MCF 10A (cell line): Measurements from ENCODE around the gene DCHS1. TPM values are rescaled to one million over a fixed set of nuclear protein-coding genes. Genes with fewer than 3 reads are reported as not detected.

Experiments used
- BruUV-seq: library from RNA; stranded (reverse); fragments of 400-500 nt; replicated peaks from 2 replicates; lab custom pipeline; 2021; lab: Mats Ljungman, UMichigan
- CTCF ChIA-PET: fragments of 300-600 bp; sonication (Branson Sonifier 250); formaldehyde crosslinking; extraction: SDS; loops from one replicate; lab custom pipeline; 2021; ENCODE audit warnings: antibody characterized with exemption, inconsistent platforms; lab: Yijun Ruan, JAX
- POLR2A ChIA-PET: fragments of 300-600, 350-650 bp; sonication (Branson Sonifier 250); formaldehyde crosslinking; extraction: SDS; loops from one replicate; lab custom pipeline; 2020; ENCODE audit warnings: antibody characterized with exemption, inconsistent platforms; lab: Yijun Ruan, JAX
- DNase-seq: peaks from one replicate; pipeline ENCODE4 v3.0.0-alpha.2; 2018; ENCODE audit not compliant: unreplicated experiment
- H3K27ac Mint-ChIP-seq: one replicate; pipeline ENCODE4 v1.8.0; 2022; ENCODE audit warnings: mild to moderate bottlenecking, low read depth, mixed read lengths; ENCODE audit not compliant: unreplicated experiment
- H3K27me3 Mint-ChIP-seq: one replicate; pipeline ENCODE4 v1.8.0; 2022; ENCODE audit warnings: mixed read lengths; ENCODE audit not compliant: insufficient read depth, unreplicated experiment
- H3K36me3 Mint-ChIP-seq: one replicate; pipeline ENCODE4 v1.8.0; 2022; ENCODE audit warnings: mild to moderate bottlenecking, moderate library complexity, mixed read lengths; ENCODE audit not compliant: insufficient read depth, unreplicated experiment
- H3K4me1 Mint-ChIP-seq: one replicate; pipeline ENCODE4 v1.8.0; 2022; ENCODE audit warnings: mixed read lengths; ENCODE audit not compliant: insufficient read depth, unreplicated experiment
- H3K4me3 Mint-ChIP-seq: one replicate; pipeline ENCODE4 v1.8.0; 2022; ENCODE audit warnings: mild to moderate bottlenecking, moderate library complexity, mixed read lengths; ENCODE audit not compliant: unreplicated experiment
- H3K9me3 Mint-ChIP-seq: one replicate; pipeline ENCODE4 v1.8.0; 2022; ENCODE audit warnings: mixed read lengths; ENCODE audit not compliant: unreplicated experiment
- CTCF ChIP-seq: fragments of 200-600 bp; IDR thresholded peaks from one replicate; pipeline ENCODE4 v1.8.0; 2022; ENCODE audit warnings: antibody characterized with exemption, mild to moderate bottlenecking; ENCODE audit not compliant: unreplicated experiment
- intact Hi-C: fragments of 100-400 bp; cut with micrococcal nuclease; formaldehyde crosslinking; loops from 2 replicates; pipeline ENCODE4 v1.14.1; 2022
- total RNA-seq: library from RNA; stranded (reverse); gene quantifications from 2 replicates; pipeline ENCODE4 v1.2.3, GENCODE V29; 2022

The DCHS1 gene
- total RNA-seq, 1 experiment from 2014 or later = 0.19 TPM

- DNase-seq = no peak
- no peak for TF ChIP-seq CTCF
- peaks cover 39% of the 10 kb centered on the region for H3K36me3 Mint-ChIP-seq
- H3K4me1 Mint-ChIP-seq = peaks cover 25% of the 10 kb centered on the region
- no peaks in the 10 kb centered on the region for H3K27me3 Mint-ChIP-seq
- ChIA-PET CTCF (interaction anchor here (0.6 to 4.8 kb wide), 4 partner anchors 10 to 339 kb away, joined by 3 to 34 read pairs (median 10); partner anchors contain the start of genes MRPL17 and TAF10), POLR2A (interaction anchor here (0.6 to 4.6 kb wide), 13 partner anchors 8 to 324 kb away, joined by 3 to 56 read pairs (median 5); partner anchors contain the start of genes ARFIP2, CAVIN3, MRPL17 and SMPD1)
- H3K9me3 Mint-ChIP-seq = no peaks in the 10 kb centered on the region
- BruUV-seq = no TSS peak
- no peak overlapping the region for H3K4me3 Mint-ChIP-seq
- intact Hi-C loops = loop anchor here (2.0 to 10.0 kb wide), 4 partner anchors 72 to 225 kb away; partner anchors contain the start of gene TRIM3
- H3K27ac Mint-ChIP-seq = no peak overlapping the region
These were observed 53.3 kb downstream of the DCHS1 start for GRCh38 chr11:6602096-6602940.

GRCh38 chr11:6601041-6601461 lies 54.6 kb downstream of the DCHS1 start:
- H3K4me3 Mint-ChIP-seq = no peak overlapping the region
- CTCF ChIA-PET = interaction anchor here (4.8 kb wide), 1 partner anchor 82 kb away, joined by 34 read pairs; the partner anchor contains the start of gene MRPL17
- intact Hi-C loops = loop anchor here (5.0 to 10.0 kb wide), 3 partner anchors 106 to 224 kb away; partner anchors contain the start of gene TRIM3
- TF ChIP-seq CTCF = no peak
- H3K27me3 Mint-ChIP-seq = no peaks in the 10 kb centered on the region
- H3K4me1 Mint-ChIP-seq = peaks cover 17% of the 10 kb centered on the region
- POLR2A ChIA-PET = no interaction called here
- H3K9me3 Mint-ChIP-seq = no peaks in the 10 kb centered on the region
- no peak for DNase-seq
- H3K27ac Mint-ChIP-seq = no peak overlapping the region
- no TSS peak for BruUV-seq
- peaks cover 52% of the 10 kb centered on the region for H3K36me3 Mint-ChIP-seq

GRCh38 chr11:6599881-6600390 lies 55.7 kb downstream of the DCHS1 start:
- Mint-ChIP-seq H3K27me3 (no peaks in the 10 kb centered on the region), H3K9me3 (no peaks in the 10 kb centered on the region), H3K4me1 (peaks cover 13% of the 10 kb centered on the region), H3K36me3 (peaks cover 55% of the 10 kb centered on the region), H3K4me3 (no peak overlapping the region), H3K27ac (no peak overlapping the region)
- CTCF ChIA-PET = interaction anchor here (0.6 to 1.9 kb wide), 6 partner anchors 10 to 303 kb away, joined by 3 to 10 read pairs (median 3); partner anchors contain the start of gene TAF10
- intact Hi-C loops = loop anchor here (5.0 to 10.0 kb wide), 3 partner anchors 107 to 223 kb away; partner anchors contain the start of gene TRIM3
- TF ChIP-seq CTCF = no peak
- no TSS peak for BruUV-seq
- no peak for DNase-seq
- POLR2A ChIA-PET = interaction anchor here (0.7 to 1.1 kb wide), 3 partner anchors 12 to 83 kb away, joined by 3 to 4 read pairs (median 3); partner anchors contain the start of genes MRPL17 and TAF10
